Measurements from ENCODE around the gene LRBA. TPM values are rescaled to one million over a fixed set of nuclear protein-coding genes. Genes with fewer than 3 reads are reported as not detected.

LRBA gene
- total RNA-seq, 2 donors from 2014 or later = 50.1 to 59.9 TPM

- Histone ChIP-seq H3K4me1 (no peaks in the 10 kb centered on the region), H3K27me3 (no peaks in the 10 kb centered on the region), H3K36me3 (replicated peaks in 1 of 2; ENCODE audit: insufficient read depth in 1 of 2, low read depth in 2 of 2) (no peaks in the 10 kb centered on the region), H3K27ac (no peak overlapping the region), H3K4me3 (no peak overlapping the region), H3K9me3 (no peaks in the 10 kb centered on the region)
- 97 to 100% methylated on average over 3 of the region's 3 CpGs for WGBS, 2 donors
- TF ChIP-seq POLR2A (IDR thresholded peaks at IDR 0.05) = no peak
- ATAC-seq (no peak), DNase-seq (no peak)
- intact Hi-C loops (cut with DNase I) = no loop called here
Observed at GRCh38 chr4:150609131-150609530, 406.0 kb downstream of the LRBA start.

- Histone ChIP-seq H3K4me3 (no peak overlapping the region), H3K9me3 (no peaks in the 10 kb centered on the region), H3K4me1 (no peaks in the 10 kb centered on the region), H3K27me3 (no peaks in the 10 kb centered on the region), H3K27ac (no peak overlapping the region), H3K36me3 (replicated peaks in 1 of 2; ENCODE audit: insufficient read depth in 1 of 2, low read depth in 2 of 2) (peaks cover 0 to 2% of the 10 kb centered on the region in 2 donors)
- DNase-seq (no peak), ATAC-seq (no peak)
- intact Hi-C loops (cut with DNase I) = no loop called here
- TF ChIP-seq, protein P1, sequence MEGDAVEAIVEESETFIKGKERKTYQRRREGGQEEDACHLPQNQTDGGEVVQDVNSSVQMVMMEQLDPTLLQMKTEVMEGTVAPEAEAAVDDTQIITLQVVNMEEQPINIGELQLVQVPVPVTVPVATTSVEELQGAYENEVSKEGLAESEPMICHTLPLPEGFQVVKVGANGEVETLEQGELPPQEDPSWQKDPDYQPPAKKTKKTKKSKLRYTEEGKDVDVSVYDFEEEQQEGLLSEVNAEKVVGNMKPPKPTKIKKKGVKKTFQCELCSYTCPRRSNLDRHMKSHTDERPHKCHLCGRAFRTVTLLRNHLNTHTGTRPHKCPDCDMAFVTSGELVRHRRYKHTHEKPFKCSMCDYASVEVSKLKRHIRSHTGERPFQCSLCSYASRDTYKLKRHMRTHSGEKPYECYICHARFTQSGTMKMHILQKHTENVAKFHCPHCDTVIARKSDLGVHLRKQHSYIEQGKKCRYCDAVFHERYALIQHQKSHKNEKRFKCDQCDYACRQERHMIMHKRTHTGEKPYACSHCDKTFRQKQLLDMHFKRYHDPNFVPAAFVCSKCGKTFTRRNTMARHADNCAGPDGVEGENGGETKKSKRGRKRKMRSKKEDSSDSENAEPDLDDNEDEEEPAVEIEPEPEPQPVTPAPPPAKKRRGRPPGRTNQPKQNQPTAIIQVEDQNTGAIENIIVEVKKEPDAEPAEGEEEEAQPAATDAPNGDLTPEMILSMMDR (IDR thresholded peaks at IDR 0.05) = no peak
- TF ChIP-seq POLR2A (IDR thresholded peaks at IDR 0.05) = no peak
- WGBS, 2 donors = 75 to 84% methylated on average over 5 of the region's 5 CpGs
Observed at GRCh38 chr4:150600812-150601445, 414.2 kb downstream of the LRBA start.

- TF ChIP-seq POLR2A (IDR thresholded peaks at IDR 0.05) = no peak
- TF ChIP-seq, protein P1 (IDR thresholded peaks at IDR 0.05) = no peak
- 86 to 88% methylated on average over 1 of the region's 1 CpG for WGBS, 2 donors
- H3K27ac ChIP-seq = no peak overlapping the region
- H3K27me3 ChIP-seq = no peaks in the 10 kb centered on the region
- intact Hi-C loops (cut with DNase I) = no loop called here
- H3K9me3 ChIP-seq = no peaks in the 10 kb centered on the region
- H3K36me3 ChIP-seq (replicated peaks in 1 of 2; ENCODE audit: insufficient read depth in 1 of 2, low read depth in 2 of 2) = peaks cover 0 to 2% of the 10 kb centered on the region in 2 donors
- no peaks in the 10 kb centered on the region for H3K4me1 ChIP-seq
- ATAC-seq = no peak
- no peak overlapping the region for H3K4me3 ChIP-seq
- no peak for DNase-seq
Observed at GRCh38 chr4:150599547-150599946, 415.5 kb downstream of the LRBA start.

- Histone ChIP-seq H3K9me3 (no peaks in the 10 kb centered on the region), H3K4me3 (no peak overlapping the region), H3K27ac (no peak overlapping the region), H3K36me3 (replicated peaks in 1 of 2; ENCODE audit: insufficient read depth in 1 of 2, low read depth in 2 of 2) (peaks cover 0 to 2% of the 10 kb centered on the region in 2 donors), H3K27me3 (no peaks in the 10 kb centered on the region), H3K4me1 (no peaks in the 10 kb centered on the region)
- intact Hi-C loops (cut with DNase I) = no loop called here
- no peak for DNase-seq
- ATAC-seq = no peak
- no peak for TF ChIP-seq POLR2A (IDR thresholded peaks at IDR 0.05)
- TF ChIP-seq, protein P1 (IDR thresholded peaks at IDR 0.05) = no peak
- 93 to 94% methylated on average over 12 of the region's 12 CpGs for WGBS, 2 donors
Observed at GRCh38 chr4:150598909-150599308, 416.2 kb downstream of the LRBA start.

GRCh38 chr4:150593996-150594395, 421.1 kb downstream of the LRBA start:
- no peaks in the 10 kb centered on the region for H3K27me3 ChIP-seq
- no peak for ATAC-seq
- TF ChIP-seq, protein P1 (IDR thresholded peaks at IDR 0.05) = peak in 2 of 7 experiments; percentile 4 to 7
- TF ChIP-seq POLR2A (IDR thresholded peaks at IDR 0.05) = no peak
- peaks cover 0 to 2% of the 10 kb centered on the region in 2 donors for H3K36me3 ChIP-seq (replicated peaks in 1 of 2; ENCODE audit: insufficient read depth in 1 of 2, low read depth in 2 of 2)
- H3K4me3 ChIP-seq = no peak overlapping the region
- intact Hi-C loops (cut with DNase I) = no loop called here
- H3K4me1 ChIP-seq = no peaks in the 10 kb centered on the region
- no peak for DNase-seq
- 96 to 100% methylated on average over 1 of the region's 1 CpG for WGBS, 2 donors
- no peaks in the 10 kb centered on the region for H3K9me3 ChIP-seq
- H3K27ac ChIP-seq = no peak overlapping the region

Data from body of pancreas (tissue), 4 donors.